ENCODE results near the gene KIAA0232. TPM values are rescaled to one million over a fixed set of nuclear protein-coding genes. Genes with fewer than 3 reads are reported as not detected.
A peak's percentile ranks its signal among the peaks of the same experiment; 100 is the strongest.

KIAA0232 gene
- total and polyA plus RNA-seq, 5 donors from 2014 or later = 5.6 to 25.3 (median 13.5) TPM

DNA sequence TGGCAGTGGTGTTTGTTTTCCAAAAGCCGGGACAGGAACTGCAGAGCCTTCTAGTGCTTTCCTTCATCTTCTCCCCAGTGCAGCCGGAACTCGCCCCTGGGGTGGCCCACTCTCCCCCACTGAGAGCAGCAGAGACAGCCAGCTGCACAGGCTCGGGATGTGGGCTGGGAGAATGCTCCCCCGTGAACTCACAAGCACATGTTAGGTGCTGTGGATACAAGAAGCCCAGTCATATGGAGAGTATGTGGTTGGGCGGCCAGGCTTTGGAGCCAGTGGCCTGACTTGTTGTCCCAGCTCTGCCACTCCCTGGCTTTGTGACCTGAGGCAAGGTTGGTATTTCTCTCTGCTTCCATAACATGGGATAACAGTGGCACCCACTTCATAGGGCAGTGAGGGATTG, 9.4 kb upstream of the KIAA0232 start:
- Histone ChIP-seq H3K4me1 (ENCODE audit: control insufficient read depth, insufficient read depth, low read length, poor library complexity, severe bottlenecking) (peaks cover 37% of the 10 kb centered on the region), H3K27me3 (ENCODE audit: control insufficient read depth, insufficient read depth, low read length) (no peaks in the 10 kb centered on the region), H3K9me3 (ENCODE audit: control insufficient read depth in 2 of 2, low read length in 2 of 2) (no peaks in the 10 kb centered on the region), H3K27ac (ENCODE audit: insufficient read depth, low read length, poor library complexity, severe bottlenecking) (no peak overlapping the region), H3K4me3 (ENCODE audit: low read depth, low read length) (no peak overlapping the region), H3K36me3 (ENCODE audit: control insufficient read depth, insufficient read depth, low read length) (no peaks in the 10 kb centered on the region)
- DNase-seq (no peak), ATAC-seq (ENCODE audit: low read depth in 2 of 2) (no peak)
- Mint-ChIP-seq H3K27me3 (no peaks in the 10 kb centered on the region), H3K36me3 (no peaks in the 10 kb centered on the region), H3K27ac (no peak overlapping the region), H3K9me3 (peaks cover 0 to 2% (median 0%) of the 10 kb centered on the region in 7 donors), H3K4me1 (peaks cover 0 to 59% (median 35%) of the 10 kb centered on the region in 4 donors), H3K4me3 (no peak overlapping the region)

DNA sequence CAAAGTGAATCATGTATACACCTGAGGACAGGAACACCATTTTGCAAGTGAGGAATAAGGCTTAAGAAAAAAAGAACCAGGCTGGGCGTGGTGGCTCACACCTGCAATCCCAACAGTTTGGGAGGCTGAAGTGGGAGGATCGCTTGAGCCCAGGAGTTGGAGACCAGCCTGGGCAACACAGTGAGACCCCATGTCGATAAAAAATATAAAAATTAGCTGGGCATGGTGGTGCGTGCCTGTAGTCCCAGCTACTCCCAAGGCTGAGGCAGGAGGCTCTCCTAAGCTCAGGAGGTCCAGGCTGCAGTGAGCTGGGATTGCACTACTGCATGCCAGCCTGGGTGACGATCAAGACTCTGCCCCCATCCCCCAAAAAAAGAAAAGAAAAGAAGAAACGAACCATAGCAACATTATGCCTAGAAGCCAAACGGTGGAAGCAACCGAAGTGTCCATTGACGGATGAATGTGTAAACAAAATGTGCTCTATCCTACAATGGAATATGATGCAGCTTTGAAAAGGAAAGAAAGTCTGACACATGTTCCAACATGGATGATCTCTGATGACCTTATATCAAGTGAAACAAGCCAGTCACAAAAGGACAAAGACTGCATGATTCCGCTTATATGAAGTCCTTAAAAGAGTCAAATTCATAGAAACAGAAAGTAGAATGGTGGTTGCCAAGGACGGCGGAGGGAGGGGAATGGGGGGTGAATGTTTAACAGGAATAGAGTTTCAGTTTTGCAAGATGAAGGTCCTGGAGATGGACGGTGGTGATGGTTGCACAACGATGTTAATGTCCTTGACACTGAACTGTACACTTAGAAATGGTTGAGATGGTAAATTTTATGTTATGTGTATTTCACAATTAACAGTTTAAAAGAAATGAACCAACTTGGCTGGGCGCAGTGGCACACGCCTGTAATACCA, 8.6 kb upstream of the KIAA0232 start:
- Histone ChIP-seq H3K4me1 (ENCODE audit: control insufficient read depth, insufficient read depth, low read length, poor library complexity, severe bottlenecking) (peaks cover 33% of the 10 kb centered on the region), H3K9me3 (ENCODE audit: control insufficient read depth in 2 of 2, low read length in 2 of 2) (no peaks in the 10 kb centered on the region), H3K27me3 (ENCODE audit: control insufficient read depth, insufficient read depth, low read length) (no peaks in the 10 kb centered on the region), H3K4me3 (ENCODE audit: low read depth, low read length) (no peak overlapping the region), H3K36me3 (ENCODE audit: control insufficient read depth, insufficient read depth, low read length) (no peaks in the 10 kb centered on the region), H3K27ac (ENCODE audit: insufficient read depth, low read length, poor library complexity, severe bottlenecking) (no peak overlapping the region)
- Mint-ChIP-seq H3K4me3 (no peak overlapping the region), H3K27ac (no peak overlapping the region), H3K27me3 (peaks cover 4% of the 10 kb centered on the region), H3K36me3 (no peaks in the 10 kb centered on the region), H3K9me3 (peaks cover 0 to 2% (median 0%) of the 10 kb centered on the region in 7 donors), H3K4me1 (peaks cover 0 to 59% (median 33%) of the 10 kb centered on the region in 4 donors)
- ATAC-seq (ENCODE audit: low read depth in 2 of 2) = no peak
- DNase-seq = no peak

DNA sequence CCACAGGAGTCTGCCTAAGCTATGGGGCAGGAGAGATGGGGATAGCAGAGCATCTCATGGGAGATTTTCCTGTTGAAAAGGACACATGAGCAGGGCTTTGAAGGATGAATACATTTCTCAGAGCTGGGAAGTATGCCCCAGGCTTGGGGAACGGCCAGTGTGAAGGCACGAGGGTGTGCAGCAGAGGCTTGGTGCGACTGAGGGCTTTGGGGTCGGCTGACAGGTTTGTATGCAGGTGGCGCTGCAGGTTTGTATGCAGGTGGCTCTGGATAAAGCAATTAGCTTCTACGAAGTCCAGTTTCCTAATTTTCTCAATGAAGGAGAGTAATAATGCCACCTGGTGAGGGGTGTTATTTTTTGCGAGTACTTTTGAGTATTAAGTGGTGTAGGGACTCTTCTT, 6.8 kb upstream of the KIAA0232 start:
- no peaks in the 10 kb centered on the region for H3K36me3 Mint-ChIP-seq
- H3K4me3 Mint-ChIP-seq = peak overlapping the region in 1 of 4 donors; percentile 59

DNA sequence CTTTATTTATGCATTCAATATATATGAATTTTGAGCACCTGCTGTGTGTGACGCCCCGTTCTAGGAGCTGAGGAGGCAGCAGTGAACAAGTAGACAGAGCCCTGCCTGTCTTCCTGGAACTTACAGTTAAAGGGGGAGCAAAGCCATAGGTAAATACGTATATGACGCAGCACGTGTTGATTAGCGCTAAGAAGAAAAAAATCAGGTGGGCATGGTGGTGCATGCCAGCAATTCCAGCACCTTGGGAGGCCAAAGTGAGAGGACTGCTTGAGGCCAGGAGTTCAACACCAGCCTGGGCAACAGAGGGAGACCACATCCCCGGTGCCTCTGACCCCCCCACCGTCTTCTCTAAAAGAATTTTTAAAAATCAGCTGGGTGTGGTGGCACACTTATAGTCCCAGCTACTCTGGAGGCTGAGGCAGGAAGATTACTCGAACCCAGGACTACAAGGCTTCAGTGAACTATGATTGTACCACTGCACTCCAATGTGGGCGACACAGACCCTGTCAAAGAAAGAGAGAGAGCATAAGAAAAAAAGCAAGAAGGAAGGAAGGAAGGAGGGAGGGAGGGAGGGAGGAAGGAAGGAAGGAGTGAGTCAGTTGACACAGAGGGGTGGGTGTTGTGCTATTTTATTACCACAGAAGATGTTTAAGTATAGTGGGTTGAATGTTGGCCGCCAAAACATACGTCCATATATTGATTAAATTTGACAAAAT, 5.4 kb upstream of the KIAA0232 start:
- ATAC-seq (ENCODE audit: low read depth in 2 of 2) (no peak), DNase-seq (peak in 1 of 3 donors; percentile 58)
- no peaks in the 10 kb centered on the region for H3K36me3 ChIP-seq (ENCODE audit: control insufficient read depth, insufficient read depth, low read length)
- H3K4me1 ChIP-seq (ENCODE audit: control insufficient read depth, insufficient read depth, low read length, poor library complexity, severe bottlenecking) = peaks cover 38% of the 10 kb centered on the region
- H3K4me1 Mint-ChIP-seq = peaks cover 8 to 73% (median 44%) of the 10 kb centered on the region in 4 donors
- H3K27me3 ChIP-seq (ENCODE audit: control insufficient read depth, insufficient read depth, low read length) = no peaks in the 10 kb centered on the region
- H3K9me3 Mint-ChIP-seq = peaks cover 0 to 2% (median 0%) of the 10 kb centered on the region in 7 donors
- H3K27ac Mint-ChIP-seq = peak overlapping the region; percentile 66 to 87 (median 84)
- H3K27me3 Mint-ChIP-seq = peaks cover 14% of the 10 kb centered on the region
- H3K9me3 ChIP-seq (ENCODE audit: control insufficient read depth in 2 of 2, low read length in 2 of 2) = no peaks in the 10 kb centered on the region
- peak overlapping the region; percentile 72 to 83 (median 76) for H3K4me3 Mint-ChIP-seq
- H3K36me3 Mint-ChIP-seq = no peaks in the 10 kb centered on the region
- peak overlapping the region; percentile 36 for H3K27ac ChIP-seq (ENCODE audit: insufficient read depth, low read length, poor library complexity, severe bottlenecking)
- peak overlapping the region; percentile 52 for H3K4me3 ChIP-seq (ENCODE audit: low read depth, low read length)

More for the DNA sequence above, 6.8 kb upstream of the KIAA0232 start:
- H3K27ac ChIP-seq (ENCODE audit: insufficient read depth, low read length, poor library complexity, severe bottlenecking) = no peak overlapping the region
- DNase-seq (no peak), ATAC-seq (ENCODE audit: low read depth in 2 of 2) (no peak)
- no peaks in the 10 kb centered on the region for H3K9me3 ChIP-seq (ENCODE audit: control insufficient read depth in 2 of 2, low read length in 2 of 2)
- H3K27me3 ChIP-seq (ENCODE audit: control insufficient read depth, insufficient read depth, low read length) = no peaks in the 10 kb centered on the region
- Mint-ChIP-seq H3K4me1 (peaks cover 8 to 62% (median 36%) of the 10 kb centered on the region in 4 donors), H3K9me3 (peaks cover 0 to 2% (median 0%) of the 10 kb centered on the region in 7 donors), H3K27me3 (peaks cover 4% of the 10 kb centered on the region), H3K27ac (peak overlapping the region in 2 of 3 donors; percentile 77 to 90)
- peaks cover 28% of the 10 kb centered on the region for H3K4me1 ChIP-seq (ENCODE audit: control insufficient read depth, insufficient read depth, low read length, poor library complexity, severe bottlenecking)
- H3K4me3 ChIP-seq (ENCODE audit: low read depth, low read length) = no peak overlapping the region
- H3K36me3 ChIP-seq (ENCODE audit: control insufficient read depth, insufficient read depth, low read length) = no peaks in the 10 kb centered on the region

DNA sequence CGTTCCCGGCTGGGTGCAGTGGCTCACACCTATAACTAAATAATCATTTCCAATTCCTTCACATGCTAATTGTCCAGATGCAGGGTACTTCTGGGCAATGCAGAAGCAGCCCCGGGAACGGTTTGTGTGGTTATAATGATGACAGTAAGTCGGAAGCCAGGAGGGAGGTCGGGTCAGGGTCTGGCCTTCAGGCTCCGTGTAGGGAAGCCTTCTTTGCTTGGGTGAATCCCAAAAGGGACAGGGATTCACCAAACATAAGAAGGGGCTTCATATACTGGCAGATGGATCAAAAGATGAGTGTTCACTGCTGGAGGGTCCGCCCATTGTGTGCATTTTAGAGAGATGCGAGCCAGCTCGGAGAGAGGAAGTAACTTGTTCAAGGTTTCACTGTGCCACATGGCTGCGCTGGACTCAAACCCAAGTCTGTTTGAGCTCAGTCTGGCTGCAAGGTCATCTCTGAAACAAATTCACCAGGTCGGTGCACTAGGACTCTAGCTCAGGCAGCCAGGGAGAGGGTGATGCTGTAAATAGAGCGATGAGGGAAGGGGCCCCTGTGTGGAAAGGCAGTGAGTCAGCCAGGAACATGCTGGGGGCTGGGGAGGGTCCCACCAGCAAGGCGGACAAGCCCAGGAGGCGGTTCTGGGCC, 4.8 kb upstream of the KIAA0232 start:
- H3K4me3 Mint-ChIP-seq = peak overlapping the region; percentile 72 to 83 (median 76)

DNA sequence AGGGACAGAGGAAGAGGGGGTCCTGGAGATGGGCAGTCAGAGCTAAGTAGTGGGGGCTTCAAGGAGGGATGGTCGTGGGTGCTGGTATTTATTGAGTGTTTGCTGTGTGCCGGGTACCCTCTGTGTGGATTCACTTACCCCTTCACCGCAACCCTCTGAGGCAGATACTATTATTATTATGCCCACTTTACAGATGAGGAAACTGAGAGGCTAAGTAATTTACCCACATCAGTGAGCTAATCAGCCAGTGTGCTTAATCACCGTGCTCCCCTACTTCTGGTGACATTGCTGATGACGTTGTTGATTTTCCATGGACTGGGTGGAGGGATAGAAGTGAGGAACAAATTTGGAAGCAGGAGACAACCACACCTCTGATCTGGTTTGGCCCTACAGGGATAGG, 4.1 kb upstream of the KIAA0232 start:
- no peak for ATAC-seq (ENCODE audit: low read depth in 2 of 2)
- Mint-ChIP-seq H3K4me3 (peak overlapping the region in 3 of 4 donors; percentile 45 to 72 (median 72)), H3K27me3 (peaks cover 14% of the 10 kb centered on the region), H3K27ac (peak overlapping the region; percentile 56 to 87 (median 84)), H3K36me3 (no peaks in the 10 kb centered on the region), H3K4me1 (peaks cover 8 to 70% (median 44%) of the 10 kb centered on the region in 4 donors), H3K9me3 (peaks cover 0 to under 1% (median 0%) of the 10 kb centered on the region in 7 donors)
- Histone ChIP-seq H3K9me3 (ENCODE audit: control insufficient read depth in 2 of 2, low read length in 2 of 2) (no peaks in the 10 kb centered on the region), H3K27ac (ENCODE audit: insufficient read depth, low read length, poor library complexity, severe bottlenecking) (peak overlapping the region; percentile 36), H3K4me1 (ENCODE audit: control insufficient read depth, insufficient read depth, low read length, poor library complexity, severe bottlenecking) (peaks cover 38% of the 10 kb centered on the region), H3K4me3 (ENCODE audit: low read depth, low read length) (no peak overlapping the region), H3K27me3 (ENCODE audit: control insufficient read depth, insufficient read depth, low read length) (no peaks in the 10 kb centered on the region), H3K36me3 (ENCODE audit: control insufficient read depth, insufficient read depth, low read length) (no peaks in the 10 kb centered on the region)
- no peak for DNase-seq

More for the DNA sequence above, 4.8 kb upstream of the KIAA0232 start:
- H3K36me3 Mint-ChIP-seq = no peaks in the 10 kb centered on the region
- H3K4me3 ChIP-seq (ENCODE audit: low read depth, low read length) = peak overlapping the region; percentile 52
- peaks cover 14% of the 10 kb centered on the region for H3K27me3 Mint-ChIP-seq
- H3K27me3 ChIP-seq (ENCODE audit: control insufficient read depth, insufficient read depth, low read length) = no peaks in the 10 kb centered on the region
- H3K27ac ChIP-seq (ENCODE audit: insufficient read depth, low read length, poor library complexity, severe bottlenecking) = peak overlapping the region; percentile 36
- peak in 1 of 3 donors; percentile 50 for DNase-seq
- H3K27ac Mint-ChIP-seq = peak overlapping the region; percentile 66 to 87 (median 84)
- H3K36me3 ChIP-seq (ENCODE audit: control insufficient read depth, insufficient read depth, low read length) = no peaks in the 10 kb centered on the region
- H3K4me1 ChIP-seq (ENCODE audit: control insufficient read depth, insufficient read depth, low read length, poor library complexity, severe bottlenecking) = peaks cover 38% of the 10 kb centered on the region
- H3K9me3 Mint-ChIP-seq = peaks cover 0 to 2% (median 0%) of the 10 kb centered on the region in 7 donors
- H3K4me1 Mint-ChIP-seq = peaks cover 8 to 73% (median 44%) of the 10 kb centered on the region in 4 donors
- H3K9me3 ChIP-seq (ENCODE audit: control insufficient read depth in 2 of 2, low read length in 2 of 2) = no peaks in the 10 kb centered on the region
- ATAC-seq (ENCODE audit: low read depth in 2 of 2) = no peak
